NCI-H526 (cell line): ENCODE results near the gene AXL.
"Not testable (repeated sequence)": the region's sequence is repeated elsewhere in the genome, so short reads cannot be mapped to it uniquely, and the experiment has no call there.

Source experiments
- DNase-seq, 2 experiments: peaks; one replicate each; lab custom pipeline; 2025; lab: John Stamatoyannopoulos, UW

Gene AXL

GRCh38 chr19:41206926-41207750 is 11.9 kb upstream of the AXL start:
- no peak for DNase-seq

GRCh38 chr19:41214161-41214560 is 4.9 kb upstream of the AXL start:
- DNase-seq = no peak

DNA sequence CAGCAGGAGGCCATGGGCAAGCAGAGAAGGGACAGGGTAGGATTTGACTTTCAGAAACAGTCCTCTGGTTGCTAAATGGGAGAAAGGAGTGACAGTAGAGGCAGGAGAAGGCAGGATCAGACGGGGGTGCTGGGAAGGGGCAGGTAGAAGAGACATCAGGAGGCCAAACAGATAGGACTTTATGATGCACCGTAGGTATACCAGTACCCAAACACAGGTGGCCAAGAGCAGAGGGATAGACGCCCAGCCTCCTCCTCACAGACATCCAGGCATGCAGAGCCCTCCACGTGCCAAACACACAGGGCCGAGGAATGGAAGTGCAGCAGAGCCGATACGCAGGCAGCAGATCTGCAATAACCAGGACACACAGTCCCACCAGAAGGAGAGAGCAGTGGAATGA is 1.3 kb upstream of the AXL start:
- DNase-seq = no peak

DNA sequence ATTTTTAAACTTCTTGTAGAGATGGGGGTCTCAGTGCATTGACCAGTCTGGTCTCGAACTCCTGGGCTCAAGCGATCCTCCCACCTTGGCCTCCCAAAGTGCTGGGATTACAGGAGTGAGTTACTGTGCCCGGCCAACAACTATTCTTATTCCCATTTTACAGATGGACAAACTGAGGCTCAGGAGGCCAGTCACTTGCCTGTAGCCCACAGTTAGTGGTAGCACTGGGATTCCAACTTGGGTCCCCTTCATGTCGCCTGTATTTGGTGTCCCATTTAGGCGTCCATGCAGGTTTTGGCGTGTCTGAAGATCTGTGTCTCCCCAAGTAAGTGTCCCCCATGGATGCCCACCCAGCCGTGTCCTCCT is 791 bp upstream of the AXL start:
- no peak for DNase-seq

DNA sequence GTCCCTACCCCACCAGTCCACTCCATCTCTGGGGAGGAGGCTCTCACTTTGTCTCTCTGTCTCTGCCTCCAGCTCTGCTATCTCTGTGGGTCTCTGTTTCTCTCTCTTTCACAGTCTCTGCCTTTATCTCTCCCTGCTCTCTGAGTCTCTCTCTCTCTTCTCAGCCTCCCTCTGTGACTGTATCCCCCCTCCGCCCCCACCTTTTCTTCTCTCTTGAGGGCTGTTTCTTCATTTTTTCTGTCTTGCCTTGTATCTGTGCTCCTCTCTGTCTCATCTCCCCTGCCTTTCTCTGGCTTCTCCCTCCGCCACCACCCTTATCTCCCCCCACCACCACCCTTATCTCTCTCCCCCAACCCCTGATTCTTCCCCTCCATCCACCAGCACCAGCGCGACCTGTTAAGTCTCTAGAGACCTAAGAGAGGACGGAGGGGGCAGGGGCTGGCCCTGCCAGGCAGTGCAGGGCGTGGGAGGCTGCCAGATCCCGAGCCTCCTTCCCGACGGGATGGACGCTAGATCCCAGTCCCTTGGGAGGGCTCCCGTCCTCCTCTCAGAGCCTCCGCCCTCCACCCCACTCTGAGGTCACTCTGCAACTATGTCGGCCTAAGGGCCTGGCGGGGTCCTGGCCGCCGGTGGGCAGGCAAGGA is 1.0 kb downstream of the AXL start:
- DNase-seq = no peak

DNA sequence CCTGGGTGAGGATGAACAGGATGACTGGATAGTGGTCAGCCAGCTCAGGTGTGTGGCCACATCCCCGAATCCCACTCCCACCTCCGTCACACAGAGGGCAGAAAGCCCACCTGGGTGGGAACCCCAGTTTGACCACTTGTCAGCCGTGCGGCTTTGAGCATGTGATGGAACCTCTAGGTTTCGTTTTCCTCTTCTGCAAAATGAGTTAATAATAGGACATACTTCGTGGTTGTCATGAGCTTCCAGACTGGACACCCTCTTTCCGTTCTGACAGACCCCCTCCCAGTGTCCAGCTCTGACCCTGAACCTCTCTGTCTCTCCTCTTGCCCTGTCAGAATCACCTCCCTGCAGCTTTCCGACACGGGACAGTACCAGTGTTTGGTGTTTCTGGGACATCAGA is 1.8 kb downstream of the AXL start:
- DNase-seq = no peak

DNA sequence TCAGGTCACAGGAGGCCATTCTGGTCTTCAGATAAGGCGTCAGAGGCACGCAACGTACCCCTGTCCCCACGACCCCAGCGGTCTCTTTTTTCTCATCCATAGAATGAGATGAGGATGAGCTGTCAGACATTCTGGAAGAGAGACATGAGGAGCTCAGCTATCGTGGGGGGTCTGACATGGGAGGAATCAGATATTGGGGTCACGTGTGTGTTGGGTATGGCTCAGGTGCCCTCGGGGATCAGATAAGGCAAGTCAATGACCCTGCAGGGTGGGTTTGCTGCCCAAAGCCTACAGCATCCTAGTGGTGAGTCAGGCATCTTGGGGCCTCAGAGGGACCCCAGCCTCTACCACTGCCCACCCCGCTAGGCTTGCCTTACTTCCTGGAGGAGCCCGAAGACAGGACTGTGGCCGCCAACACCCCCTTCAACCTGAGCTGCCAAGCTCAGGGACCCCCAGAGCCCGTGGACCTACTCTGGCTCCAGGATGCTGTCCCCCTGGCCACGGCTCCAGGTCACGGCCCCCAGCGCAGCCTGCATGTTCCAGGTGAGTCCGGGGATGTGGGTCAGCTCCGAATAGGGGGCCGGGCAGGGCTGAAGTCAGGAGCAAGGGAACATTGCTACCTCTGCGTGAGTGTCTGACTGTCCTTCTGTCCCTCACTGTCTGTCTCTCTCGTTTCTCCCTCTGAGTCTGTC is 2.6 kb downstream of the AXL start:
- no peak for DNase-seq

- no peak for DNase-seq
These were observed 3.2 kb downstream of the AXL start for GRCh38 chr19:41222240-41222639.

- DNase-seq = no peak
These were observed 4.6 kb downstream of the AXL start for GRCh38 chr19:41223431-41224234.

- DNase-seq = no peak
These were observed 5.6 kb downstream of the AXL start for GRCh38 chr19:41224632-41225031.

DNA sequence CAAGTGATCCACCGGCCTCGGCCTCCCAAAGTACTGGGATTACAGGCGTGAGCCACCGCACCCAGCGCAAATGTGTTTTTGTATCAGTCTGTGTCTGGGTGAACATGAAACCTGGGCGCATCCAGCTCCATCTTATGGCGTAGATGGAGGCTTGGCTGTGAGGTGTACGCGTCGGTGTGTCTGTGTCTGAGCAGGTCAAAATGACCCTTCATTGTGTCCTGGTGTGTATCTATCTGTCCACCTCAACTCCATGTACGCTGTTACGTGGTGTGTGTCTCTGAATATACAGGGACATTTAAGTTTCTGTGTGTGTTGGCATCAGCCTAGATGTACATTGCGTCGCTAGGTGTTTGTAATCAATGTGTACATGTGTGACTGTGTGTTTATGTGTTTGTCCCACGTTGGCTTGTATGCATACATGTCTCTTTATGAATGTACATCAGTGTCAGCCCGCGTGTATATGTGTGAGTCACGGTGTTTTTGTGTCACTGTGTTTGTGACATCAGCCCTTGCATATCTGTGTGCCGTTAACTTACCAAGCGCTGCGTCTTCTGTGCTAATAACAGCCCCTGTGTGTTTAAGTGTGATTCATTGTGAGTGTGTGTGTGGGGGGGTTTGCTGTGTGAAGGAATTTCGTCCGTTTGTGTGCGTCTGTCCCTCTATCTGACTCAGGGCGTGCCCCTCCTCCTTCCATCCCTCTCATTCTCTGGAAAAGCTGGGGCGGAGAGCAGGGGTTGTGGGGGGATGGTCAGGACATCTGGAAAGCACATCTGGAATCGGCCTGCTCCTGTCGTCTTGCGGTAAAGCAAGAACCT is 6.4 kb downstream of the AXL start:
- no peak for DNase-seq

DNA sequence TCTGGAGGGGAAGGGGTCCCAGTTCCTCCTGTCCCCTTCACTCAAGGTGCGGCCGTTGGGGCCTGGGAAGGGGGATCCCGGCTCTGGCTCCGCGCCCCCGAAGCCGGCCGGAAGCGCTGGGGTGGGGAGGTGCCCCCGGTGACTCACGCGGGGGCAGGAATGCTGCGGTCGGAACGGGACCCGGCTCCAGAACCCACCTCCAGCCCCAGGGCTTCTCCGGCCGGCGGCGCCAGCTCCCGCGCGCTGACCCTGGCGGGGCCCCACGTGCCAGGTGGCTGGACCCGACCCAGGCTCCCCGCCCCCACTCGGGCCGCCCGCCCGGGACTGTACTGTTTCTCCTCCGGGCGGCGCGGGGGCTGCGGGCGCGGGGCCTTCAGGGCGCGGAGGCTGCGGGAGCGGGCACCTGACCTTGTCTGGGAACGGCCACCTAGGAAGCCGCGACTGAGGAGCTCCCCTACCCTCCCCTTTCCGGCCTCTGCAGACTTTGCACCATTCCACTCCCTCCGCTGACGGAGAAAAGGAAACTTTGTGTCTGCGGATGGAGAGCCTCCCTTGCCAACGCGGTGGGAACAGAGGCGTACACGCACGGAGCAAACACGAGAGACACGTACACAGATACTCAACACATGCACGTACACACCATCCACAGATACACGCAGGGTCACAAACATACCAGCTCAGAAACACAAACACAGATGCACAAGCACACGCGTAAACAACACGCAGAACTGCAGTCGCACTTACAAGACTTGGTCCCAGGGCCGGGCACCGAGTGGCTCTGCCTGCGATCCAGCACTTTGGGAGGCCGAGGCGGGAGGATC is 7.2 kb downstream of the AXL start:
- DNase-seq = peak in 1 of 2 experiments; percentile 28

GRCh38 chr19:41226874-41227390 is 7.9 kb downstream of the AXL start:
- DNase-seq = no peak

DNA sequence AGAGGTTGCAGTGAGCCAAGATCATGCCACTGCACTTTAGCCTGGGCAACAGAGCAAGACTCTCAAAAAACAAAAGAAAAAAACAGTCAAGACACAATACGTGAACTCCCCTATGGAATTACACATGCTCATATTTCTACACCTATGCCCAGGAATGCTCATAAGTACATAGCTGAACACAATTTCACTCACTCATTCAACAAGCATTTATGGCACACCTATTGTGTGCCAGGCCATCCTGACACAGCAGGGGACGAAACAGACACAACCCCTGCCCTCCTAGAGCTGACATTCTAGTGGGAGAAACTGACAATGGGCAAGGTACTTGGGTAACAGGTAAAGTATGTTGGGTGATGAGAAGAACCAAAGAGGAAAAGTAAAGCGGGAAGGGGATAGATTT is 9.5 kb downstream of the AXL start:
- DNase-seq = no peak

GRCh38 chr19:41229338-41229737 is 10.3 kb downstream of the AXL start:
- DNase-seq = not testable (repeated sequence)

GRCh38 chr19:41230067-41230857 is 11.2 kb downstream of the AXL start:
- no peak for DNase-seq

DNA sequence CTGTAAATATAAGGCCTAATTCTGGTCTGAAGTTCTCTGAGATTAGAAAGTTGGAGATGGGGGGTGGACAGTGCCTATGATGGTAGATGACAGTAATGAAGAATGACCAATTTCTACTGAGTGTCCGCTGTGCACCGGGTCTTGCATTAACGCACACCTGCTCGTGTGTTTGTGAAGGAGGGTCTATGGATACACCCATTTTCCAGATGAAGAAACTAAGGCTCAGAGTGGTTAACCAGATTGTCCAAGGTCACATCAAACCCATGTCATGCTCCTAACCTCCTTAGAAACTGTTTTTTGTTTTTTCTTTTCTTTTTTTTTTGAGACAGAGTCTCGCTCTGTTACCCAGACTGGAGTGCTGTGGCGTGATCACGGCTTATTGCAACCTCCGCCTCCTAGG is 13.7 kb downstream of the AXL start:
- no peak for DNase-seq

DNA sequence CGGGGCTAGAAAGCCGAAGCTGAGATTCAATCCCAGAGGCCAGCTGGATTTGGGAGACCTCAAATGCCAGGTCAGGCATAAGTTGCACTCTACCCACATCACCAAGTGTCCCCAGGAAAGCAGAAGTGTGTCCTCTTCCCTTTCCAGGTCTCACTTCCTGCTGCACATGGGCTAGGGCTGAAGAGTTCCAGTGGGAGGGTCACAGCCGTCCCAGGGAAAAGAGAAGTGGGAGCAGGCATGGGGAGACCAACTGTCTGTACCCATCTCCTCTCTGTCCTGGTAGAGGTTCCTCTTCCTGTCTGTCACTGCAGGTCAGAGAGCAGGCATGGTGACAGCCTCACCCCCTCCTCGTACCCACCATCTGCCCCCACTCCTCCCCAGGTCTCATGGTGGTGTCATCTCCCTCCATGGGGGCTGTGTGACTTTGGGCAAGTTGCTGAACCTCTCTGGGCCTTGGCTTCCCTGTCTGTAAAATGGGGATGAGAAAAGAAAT is 14.8 kb downstream of the AXL start:
- no peak for DNase-seq

GRCh38 chr19:41234512-41235168 is 15.6 kb downstream of the AXL start:
- DNase-seq = no peak
